Central memory CD8-positive, alpha-beta T cell (primary cell): Measurements from ENCODE around the gene SLC16A8.
A peak's percentile ranks its signal among the peaks of the same experiment; 100 is the strongest.

Experiments used
- ATAC-seq: fragments of 150-1000 bp; cut with Tn5 transposase; replicated peaks from 2 replicates; pipeline ENCODE4 v1.10.0; 2022; ENCODE audit warnings: mild to moderate bottlenecking, moderate FRiP score, moderate number of reproducible peaks; ENCODE audit not compliant: poor library complexity, severe bottlenecking; ENCODE audit errors: extremely low read depth
- DNase-seq, 2 donors: peaks; one replicate each; pipeline ENCODE4 v3.0.0; 2021; ENCODE audit warnings: low spot score in 2 of 2
- H3K27ac Mint-ChIP-seq: one replicate; pipeline ENCODE4 v1.8.0; 2022; ENCODE audit warnings: low read depth, mild to moderate bottlenecking, moderate library complexity, mixed read lengths
- H3K27me3 Mint-ChIP-seq: one replicate; pipeline ENCODE4 v1.8.0; 2022; ENCODE audit warnings: mixed read lengths
- H3K36me3 Mint-ChIP-seq: one replicate; pipeline ENCODE4 v1.8.0; 2022; ENCODE audit warnings: mild to moderate bottlenecking, moderate library complexity, mixed read lengths; ENCODE audit not compliant: insufficient read depth
- H3K4me1 Mint-ChIP-seq: one replicate; pipeline ENCODE4 v1.8.0; 2022; ENCODE audit warnings: mixed read lengths
- H3K4me3 Mint-ChIP-seq: one replicate; pipeline ENCODE4 v1.8.0; 2022; ENCODE audit warnings: mild to moderate bottlenecking, moderate library complexity, mixed read lengths
- H3K9me3 Mint-ChIP-seq: one replicate; pipeline ENCODE4 v1.8.0; 2022; ENCODE audit warnings: mixed read lengths

The SLC16A8 gene

DNA sequence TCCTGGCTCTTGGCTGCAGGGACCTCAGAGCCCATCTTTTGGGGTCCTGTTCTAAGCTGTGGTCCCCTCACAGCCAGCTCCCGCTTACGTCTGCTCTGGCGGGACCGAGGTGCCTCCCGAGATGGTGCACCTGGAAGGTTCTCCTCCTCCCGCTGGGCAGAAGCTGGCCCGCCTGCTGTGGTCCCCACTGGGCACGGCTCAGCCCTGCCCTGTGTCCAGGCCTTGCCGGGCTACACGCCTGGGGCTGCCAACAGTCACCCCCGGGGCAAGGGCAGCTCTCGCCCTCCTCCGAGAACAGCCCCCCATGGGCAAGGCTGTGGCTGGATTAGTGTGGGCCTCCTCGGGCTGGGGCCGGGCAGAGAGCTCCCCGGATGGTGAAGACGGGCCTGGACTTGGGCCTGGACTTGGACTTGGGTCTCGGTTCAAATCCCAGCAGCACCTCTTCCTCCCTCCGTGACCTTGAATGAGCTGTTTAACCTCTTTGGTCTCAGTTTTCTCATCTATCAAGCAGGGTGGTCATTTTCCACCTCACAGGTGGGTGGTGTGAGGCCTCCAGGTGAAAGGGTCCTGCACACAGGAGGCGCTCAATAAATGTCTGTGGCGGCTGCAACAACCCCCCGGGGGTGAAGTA is 25.5 kb upstream of the SLC16A8 start:
- Mint-ChIP-seq H3K4me1 (peaks cover 15% of the 10 kb centered on the region), H3K9me3 (no peaks in the 10 kb centered on the region), H3K36me3 (peaks cover 25% of the 10 kb centered on the region), H3K27me3 (no peaks in the 10 kb centered on the region), H3K4me3 (peak overlapping the region; percentile 67), H3K27ac (peak overlapping the region; percentile 99)
- DNase-seq (no peak), ATAC-seq (no peak)

- DNase-seq (no peak), ATAC-seq (peak; percentile 42)
- H3K4me3 Mint-ChIP-seq: peak overlapping the region; percentile 15
- no peaks in the 10 kb centered on the region for H3K9me3 Mint-ChIP-seq
- H3K27me3 Mint-ChIP-seq: no peaks in the 10 kb centered on the region
- peak overlapping the region; percentile 77 for H3K27ac Mint-ChIP-seq
- H3K36me3 Mint-ChIP-seq: peaks cover 25% of the 10 kb centered on the region
- peaks cover 17% of the 10 kb centered on the region for H3K4me1 Mint-ChIP-seq
Observed at GRCh38 chr22:38108561-38109319, 24.8 kb upstream of the SLC16A8 start.

GRCh38 chr22:38107692-38108515 is 23.9 kb upstream of the SLC16A8 start:
- H3K9me3 Mint-ChIP-seq: no peaks in the 10 kb centered on the region
- H3K4me1 Mint-ChIP-seq: peaks cover 21% of the 10 kb centered on the region
- H3K4me3 Mint-ChIP-seq: no peak overlapping the region
- H3K27me3 Mint-ChIP-seq: no peaks in the 10 kb centered on the region
- ATAC-seq (no peak), DNase-seq (no peak)
- peaks cover 25% of the 10 kb centered on the region for H3K36me3 Mint-ChIP-seq
- H3K27ac Mint-ChIP-seq: peak overlapping the region; percentile 77

DNA sequence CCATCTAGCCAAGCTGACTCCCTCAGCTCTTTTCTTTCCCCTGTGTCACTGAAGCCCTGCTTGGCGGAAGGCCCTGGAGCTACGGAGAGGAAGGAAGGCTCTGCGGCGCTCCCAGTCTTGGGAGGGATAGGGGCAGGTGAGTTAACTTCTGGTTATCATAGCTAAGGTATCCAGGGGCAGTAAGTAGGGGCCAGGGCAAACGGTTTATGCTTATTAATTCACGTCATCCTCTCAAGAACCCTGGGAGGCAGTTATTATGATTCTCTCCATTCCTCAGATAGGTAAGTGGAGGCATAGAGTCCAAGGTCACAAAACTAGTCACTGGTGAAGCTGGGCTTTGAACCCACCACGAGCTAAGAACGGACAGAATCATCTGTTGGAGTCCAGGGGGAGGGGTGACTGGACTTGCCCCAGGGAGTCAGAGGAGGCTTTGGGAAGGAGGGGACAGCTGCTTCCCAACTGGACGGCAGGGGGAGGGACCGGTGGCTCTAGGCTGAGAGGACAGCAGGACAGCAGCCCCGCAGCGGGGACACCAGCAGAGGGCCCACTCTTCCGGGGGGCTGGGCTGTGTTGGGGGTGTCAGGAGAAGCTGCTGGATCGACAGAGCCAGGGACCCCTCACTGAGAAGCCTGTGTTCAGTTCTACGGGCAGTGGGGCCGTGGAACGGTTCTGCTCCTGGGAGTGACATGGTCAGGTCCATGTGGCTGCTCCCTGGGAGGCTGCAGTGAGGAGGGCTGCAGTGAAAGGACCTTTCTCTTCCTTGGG is 23.0 kb upstream of the SLC16A8 start:
- H3K4me3 Mint-ChIP-seq: no peak overlapping the region
- ATAC-seq (no peak), DNase-seq (no peak)
- no peak overlapping the region for H3K27ac Mint-ChIP-seq
- peaks cover 21% of the 10 kb centered on the region for H3K4me1 Mint-ChIP-seq
- no peaks in the 10 kb centered on the region for H3K27me3 Mint-ChIP-seq
- no peaks in the 10 kb centered on the region for H3K9me3 Mint-ChIP-seq
- peaks cover 23% of the 10 kb centered on the region for H3K36me3 Mint-ChIP-seq

GRCh38 chr22:38104084-38104483 is 20.1 kb upstream of the SLC16A8 start:
- Mint-ChIP-seq H3K36me3 (peaks cover 9% of the 10 kb centered on the region), H3K27ac (peak overlapping the region; percentile 54), H3K27me3 (no peaks in the 10 kb centered on the region), H3K9me3 (no peaks in the 10 kb centered on the region), H3K4me3 (no peak overlapping the region), H3K4me1 (peaks cover 24% of the 10 kb centered on the region)
- no peak for ATAC-seq
- no peak for DNase-seq

DNA sequence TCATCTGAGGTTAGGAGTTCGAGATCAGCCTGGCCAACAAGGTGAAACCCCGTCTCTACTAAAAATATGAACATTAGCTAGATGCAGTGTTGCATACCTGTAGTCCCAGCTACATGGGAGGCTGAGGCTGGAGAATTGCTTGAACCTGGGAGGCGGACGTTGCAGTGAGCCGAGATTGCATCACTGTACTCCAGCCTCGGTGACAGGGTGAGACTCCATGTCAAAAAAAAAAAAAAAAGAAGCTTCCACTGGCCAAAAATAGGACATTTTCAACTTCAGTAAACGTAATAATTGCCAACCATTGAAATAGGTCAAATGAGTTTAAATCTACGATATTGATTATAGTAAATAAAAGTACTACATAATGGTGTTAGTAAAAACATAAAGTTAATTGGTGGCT is 19.7 kb upstream of the SLC16A8 start:
- Mint-ChIP-seq H3K9me3 (no peaks in the 10 kb centered on the region), H3K4me1 (peaks cover 24% of the 10 kb centered on the region), H3K36me3 (peaks cover 8% of the 10 kb centered on the region), H3K27me3 (no peaks in the 10 kb centered on the region), H3K4me3 (no peak overlapping the region), H3K27ac (no peak overlapping the region)
- ATAC-seq: no peak
- no peak for DNase-seq

DNA sequence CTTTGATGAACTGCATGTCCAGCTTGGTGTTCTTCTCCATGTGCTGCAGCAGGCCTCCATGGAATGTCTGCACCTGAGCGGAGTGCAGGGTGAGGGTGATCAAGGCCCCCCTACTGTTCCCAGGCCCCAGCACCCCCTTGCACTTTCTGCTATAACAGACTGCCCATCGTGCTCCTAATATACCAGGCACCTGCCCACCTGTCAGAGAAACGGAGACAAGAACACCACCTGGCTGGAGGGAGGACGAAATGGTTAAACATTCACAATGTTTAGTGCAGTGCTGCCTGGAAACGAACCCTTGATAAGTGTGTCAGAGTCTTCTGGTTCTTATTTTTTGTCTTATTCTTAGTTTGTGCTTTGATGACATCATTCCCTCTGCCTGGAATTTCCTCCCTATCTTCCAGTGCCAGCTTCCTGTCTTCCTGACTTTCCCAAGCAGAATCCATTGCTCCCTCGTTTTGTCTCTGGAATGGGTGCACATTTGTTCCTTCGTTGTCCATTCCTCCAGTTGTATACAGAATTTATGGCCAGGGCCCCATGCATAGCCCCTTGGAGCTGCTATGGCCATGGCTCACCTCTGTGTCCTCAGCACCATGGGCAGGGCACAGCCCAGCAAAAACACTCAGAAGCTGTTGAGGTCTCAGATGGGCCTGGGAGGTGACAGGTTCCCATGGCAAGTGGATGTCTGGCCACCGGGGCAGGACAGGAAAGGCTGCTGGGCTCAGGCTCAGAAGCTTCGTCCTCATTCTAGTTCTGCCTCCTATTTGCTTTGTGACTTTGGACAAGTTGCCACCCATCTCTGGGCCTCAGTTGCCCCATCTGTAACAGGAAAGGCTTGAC is 14.6 kb upstream of the SLC16A8 start:
- ATAC-seq (no peak), DNase-seq (no peak)
- no peak overlapping the region for H3K27ac Mint-ChIP-seq
- H3K9me3 Mint-ChIP-seq: no peaks in the 10 kb centered on the region
- no peak overlapping the region for H3K4me3 Mint-ChIP-seq
- H3K27me3 Mint-ChIP-seq: no peaks in the 10 kb centered on the region
- peaks cover 3% of the 10 kb centered on the region for H3K36me3 Mint-ChIP-seq
- peaks cover 12% of the 10 kb centered on the region for H3K4me1 Mint-ChIP-seq

DNA sequence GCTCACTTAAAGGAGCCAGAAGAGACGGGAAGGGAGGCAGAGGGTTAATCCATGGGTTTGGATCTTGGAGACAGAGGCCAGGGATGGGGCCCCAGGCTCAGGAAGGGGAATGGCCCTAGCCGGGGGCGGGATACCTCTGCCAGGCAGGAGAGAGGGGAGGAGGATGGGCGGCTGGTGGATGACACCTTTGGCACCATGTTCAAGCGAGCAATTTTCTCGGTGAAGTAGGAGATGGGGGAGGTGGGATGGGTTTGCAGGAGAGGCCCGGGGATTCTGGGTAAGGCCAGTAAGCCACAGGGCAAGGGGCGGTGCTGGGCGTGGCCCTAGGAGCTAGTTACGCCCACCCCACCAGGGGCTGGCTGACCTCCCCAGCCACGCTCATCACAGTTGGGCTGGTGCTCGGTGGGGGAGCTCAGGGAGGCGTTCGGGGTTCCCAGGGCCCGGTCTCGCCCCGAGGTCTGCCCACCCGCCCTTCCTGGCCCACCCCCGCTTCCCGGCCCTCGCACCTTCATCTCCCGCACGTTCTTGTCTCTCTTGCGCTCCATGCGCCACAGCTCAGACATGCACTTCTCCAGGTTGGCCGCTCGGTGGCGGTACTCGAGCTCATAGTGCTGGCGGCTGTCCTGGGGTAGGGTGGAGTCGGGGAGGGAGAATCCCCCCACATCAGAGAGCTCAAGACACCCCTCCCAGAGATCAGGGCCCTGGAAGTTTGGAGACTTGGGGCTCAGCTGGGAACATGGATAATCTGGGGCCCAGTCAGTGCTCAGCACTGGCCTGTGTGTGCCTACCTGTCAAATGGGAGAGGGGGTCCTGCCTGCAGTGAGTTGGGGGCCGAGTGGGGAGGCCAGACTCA is 13.8 kb upstream of the SLC16A8 start:
- H3K27me3 Mint-ChIP-seq: no peaks in the 10 kb centered on the region
- H3K4me3 Mint-ChIP-seq: no peak overlapping the region
- no peaks in the 10 kb centered on the region for H3K9me3 Mint-ChIP-seq
- H3K36me3 Mint-ChIP-seq: peaks cover 3% of the 10 kb centered on the region
- ATAC-seq (no peak), DNase-seq (no peak)
- no peak overlapping the region for H3K27ac Mint-ChIP-seq
- peaks cover 8% of the 10 kb centered on the region for H3K4me1 Mint-ChIP-seq

GRCh38 chr22:38097058-38097457 is 13.1 kb upstream of the SLC16A8 start:
- H3K4me1 Mint-ChIP-seq: peaks cover 8% of the 10 kb centered on the region
- no peaks in the 10 kb centered on the region for H3K27me3 Mint-ChIP-seq
- H3K36me3 Mint-ChIP-seq: peaks cover 3% of the 10 kb centered on the region
- ATAC-seq: no peak
- H3K9me3 Mint-ChIP-seq: no peaks in the 10 kb centered on the region
- no peak overlapping the region for H3K27ac Mint-ChIP-seq
- no peak for DNase-seq
- H3K4me3 Mint-ChIP-seq: no peak overlapping the region

DNA sequence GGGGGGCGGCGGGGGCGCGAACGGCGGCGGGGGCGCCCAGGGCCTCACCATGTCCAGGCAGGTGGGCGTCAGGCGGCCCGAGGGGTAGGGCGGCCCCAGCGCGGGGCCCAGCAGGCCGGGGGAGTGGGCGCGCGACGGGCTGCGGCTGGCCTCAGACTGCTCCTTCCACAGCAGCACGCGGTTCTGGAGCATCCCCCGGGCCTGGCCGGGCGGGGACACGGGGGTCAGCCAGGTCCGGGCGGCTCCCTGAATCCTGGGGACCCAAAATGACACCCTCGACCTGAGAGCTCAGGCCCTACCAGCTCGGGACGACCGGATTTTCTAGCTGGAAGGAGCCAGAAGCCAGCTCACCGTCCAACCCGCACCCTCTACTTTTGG is 5.5 kb upstream of the SLC16A8 start:
- DNase-seq (no peak), ATAC-seq (no peak)
- no peaks in the 10 kb centered on the region for H3K4me1 Mint-ChIP-seq
- H3K27me3 Mint-ChIP-seq: peaks cover 6% of the 10 kb centered on the region
- H3K27ac Mint-ChIP-seq: no peak overlapping the region
- no peak overlapping the region for H3K4me3 Mint-ChIP-seq
- H3K36me3 Mint-ChIP-seq: peaks cover 2% of the 10 kb centered on the region
- no peaks in the 10 kb centered on the region for H3K9me3 Mint-ChIP-seq
